HL-60/S4 (cell line): Measurements from ENCODE around the gene EMX1.

ENCODE experiments used
- in situ Hi-C: fragments of 300-500 bp; cut with MboI; formaldehyde crosslinking; loops from 2 replicates; pipeline ENCODE4 v1.14.3; 2022; ENCODE audit warnings: low sequenced_read_pairs

Gene EMX1

GRCh38 chr2:72973566-72974435 is 56.5 kb downstream of the EMX1 start:
- in situ Hi-C loops, result no loop called here

- in situ Hi-C loops, result no loop called here
These were observed 57.1 kb downstream of the EMX1 start for GRCh38 chr2:72974436-72974754.

- in situ Hi-C loops, result loop anchor here (25.0 kb wide), 1 partner anchor 187 kb away; no protein-coding TSS in a partner anchor
These were observed 57.7 kb downstream of the EMX1 start for GRCh38 chr2:72975017-72975416.

- in situ Hi-C loops, result loop anchor here (25.0 kb wide), 1 partner anchor 182 kb away; no protein-coding TSS in a partner anchor
These were observed 62.6 kb downstream of the EMX1 start for GRCh38 chr2:72979896-72980295.

GRCh38 chr2:72980535-72981217 is 63.4 kb downstream of the EMX1 start:
- in situ Hi-C loops, result loop anchor here (25.0 kb wide), 1 partner anchor 182 kb away; no protein-coding TSS in a partner anchor

GRCh38 chr2:72981536-72981935 is 64.2 kb downstream of the EMX1 start:
- in situ Hi-C loops, result loop anchor here (25.0 kb wide), 1 partner anchor 181 kb away; no protein-coding TSS in a partner anchor

GRCh38 chr2:72982219-72982618 is 64.9 kb downstream of the EMX1 start:
- in situ Hi-C loops, result loop anchor here (25.0 kb wide), 1 partner anchor 180 kb away; no protein-coding TSS in a partner anchor

- in situ Hi-C loops, result loop anchor here (25.0 kb wide), 1 partner anchor 179 kb away; no protein-coding TSS in a partner anchor
These were observed 65.6 kb downstream of the EMX1 start for GRCh38 chr2:72982781-72983499.

- in situ Hi-C loops, result loop anchor here (25.0 kb wide), 1 partner anchor 179 kb away; no protein-coding TSS in a partner anchor
These were observed 66.3 kb downstream of the EMX1 start for GRCh38 chr2:72983500-72984161.

- in situ Hi-C loops, result loop anchor here (25.0 kb wide), 1 partner anchor 178 kb away; no protein-coding TSS in a partner anchor
These were observed 66.9 kb downstream of the EMX1 start for GRCh38 chr2:72984172-72984671.
